ENCODE data around the gene ARHGAP23. TPM values are rescaled to one million over a fixed set of nuclear protein-coding genes. Genes with fewer than 3 reads are reported as not detected.

ARHGAP23 gene
- total and polyA plus RNA-seq, 8 donors = 4.0 to 55.5 (median 26.4) TPM

GRCh38 chr17:38430822-38431221 lies 2.6 kb downstream of the ARHGAP23 start:
- Histone ChIP-seq H3K27ac (peak overlapping the region in 3 of 5 donors; percentile 86 to 94 (median 90)), H3K4me1 (peaks cover 18 to 63% (median 38%) of the 10 kb centered on the region in 4 donors), H3K9me3 (no peaks in the 10 kb centered on the region), H3K4me3 (no peak overlapping the region), H3K27me3 (no peaks in the 10 kb centered on the region), H3K36me3 (no peaks in the 10 kb centered on the region)
- 71 to 89% (median 86%) methylated on average over 2 of the region's 2 CpGs for WGBS, 5 donors
- no peak for TF ChIP-seq POLR2AphosphoS5 (IDR thresholded peaks at IDR 0.05)
- no peak for TF ChIP-seq EP300 (IDR thresholded peaks at IDR 0.05)
- TF ChIP-seq CTCF (IDR thresholded peaks at IDR 0.05) = no peak
- no peak for TF ChIP-seq POLR2A (IDR thresholded peaks at IDR 0.05)
- intact Hi-C loops (cut with DNase I; ENCODE audit: low total_unique reads) = no loop called here
- DNase-seq = no peak

GRCh38 chr17:38431346-38432145 lies 3.3 kb downstream of the ARHGAP23 start:
- no peaks in the 10 kb centered on the region for H3K36me3 ChIP-seq
- no peak for DNase-seq
- peak overlapping the region in 2 of 5 donors; percentile 16 to 31 for H3K27ac ChIP-seq
- WGBS, 5 donors = 75 to 86% (median 78%) methylated on average over 8 to 10 of the region's 10 CpGs
- intact Hi-C loops (cut with DNase I; ENCODE audit: low total_unique reads) = no loop called here
- no peak for TF ChIP-seq EP300 (IDR thresholded peaks at IDR 0.05)
- TF ChIP-seq POLR2A (IDR thresholded peaks at IDR 0.05) = no peak
- TF ChIP-seq POLR2AphosphoS5 (IDR thresholded peaks at IDR 0.05) = no peak
- TF ChIP-seq CTCF (IDR thresholded peaks at IDR 0.05) = no peak
- no peaks in the 10 kb centered on the region for H3K9me3 ChIP-seq
- no peaks in the 10 kb centered on the region for H3K27me3 ChIP-seq
- H3K4me3 ChIP-seq = no peak overlapping the region
- H3K4me1 ChIP-seq = peaks cover 18 to 59% (median 36%) of the 10 kb centered on the region in 4 donors

GRCh38 chr17:38434178-38434665 lies 6.0 kb downstream of the ARHGAP23 start:
- peaks cover 1 to 39% (median 20%) of the 10 kb centered on the region in 4 donors for H3K4me1 ChIP-seq
- peak overlapping the region in 2 of 5 donors; percentile 1 to 50 for H3K27ac ChIP-seq
- intact Hi-C loops (cut with DNase I; ENCODE audit: low total_unique reads) = no loop called here
- no peak overlapping the region for H3K4me3 ChIP-seq
- no peak for TF ChIP-seq CTCF (IDR thresholded peaks at IDR 0.05)
- no peak for TF ChIP-seq POLR2A (IDR thresholded peaks at IDR 0.05)
- TF ChIP-seq EP300 (IDR thresholded peaks at IDR 0.05) = no peak
- no peak for TF ChIP-seq POLR2AphosphoS5 (IDR thresholded peaks at IDR 0.05)
- H3K27me3 ChIP-seq = no peaks in the 10 kb centered on the region
- DNase-seq = peak in 1 of 2 donors; percentile 58
- 75 to 87% (median 87%) methylated on average over 21 of the region's 21 CpGs for WGBS, 5 donors
- H3K36me3 ChIP-seq = no peaks in the 10 kb centered on the region
- H3K9me3 ChIP-seq = no peaks in the 10 kb centered on the region

- no peak for TF ChIP-seq POLR2A (IDR thresholded peaks at IDR 0.05)
- TF ChIP-seq EP300 (IDR thresholded peaks at IDR 0.05) = no peak
- no peak for TF ChIP-seq POLR2AphosphoS5 (IDR thresholded peaks at IDR 0.05)
- TF ChIP-seq CTCF (IDR thresholded peaks at IDR 0.05) = no peak
- Histone ChIP-seq H3K9me3 (no peaks in the 10 kb centered on the region), H3K4me1 (peaks cover 0 to 27% (median 10%) of the 10 kb centered on the region in 4 donors), H3K4me3 (no peak overlapping the region), H3K27me3 (no peaks in the 10 kb centered on the region), H3K27ac (peak overlapping the region in 1 of 5 donors; percentile 50), H3K36me3 (no peaks in the 10 kb centered on the region)
- intact Hi-C loops (cut with DNase I; ENCODE audit: low total_unique reads) = no loop called here
- DNase-seq = peak in 1 of 2 donors; percentile 41
- 71 to 83% (median 78%) methylated on average over 8 to 9 of the region's 9 CpGs for WGBS, 5 donors
These were observed 7.5 kb downstream of the ARHGAP23 start for GRCh38 chr17:38435795-38436194.

Data from stomach (tissue), 9 donors.